Right hindlimb (tissue), 1 donor: ENCODE measurements around the gene INSR.
"Not testable (repeated sequence)": the region's sequence is repeated elsewhere in the genome, so short reads cannot be mapped to it uniquely, and the experiment has no call there.

Experiments
- DNase-seq: peaks from one replicate; pipeline ENCODE4 v3.0.0-alpha.2; 2018

Gene INSR

DNA sequence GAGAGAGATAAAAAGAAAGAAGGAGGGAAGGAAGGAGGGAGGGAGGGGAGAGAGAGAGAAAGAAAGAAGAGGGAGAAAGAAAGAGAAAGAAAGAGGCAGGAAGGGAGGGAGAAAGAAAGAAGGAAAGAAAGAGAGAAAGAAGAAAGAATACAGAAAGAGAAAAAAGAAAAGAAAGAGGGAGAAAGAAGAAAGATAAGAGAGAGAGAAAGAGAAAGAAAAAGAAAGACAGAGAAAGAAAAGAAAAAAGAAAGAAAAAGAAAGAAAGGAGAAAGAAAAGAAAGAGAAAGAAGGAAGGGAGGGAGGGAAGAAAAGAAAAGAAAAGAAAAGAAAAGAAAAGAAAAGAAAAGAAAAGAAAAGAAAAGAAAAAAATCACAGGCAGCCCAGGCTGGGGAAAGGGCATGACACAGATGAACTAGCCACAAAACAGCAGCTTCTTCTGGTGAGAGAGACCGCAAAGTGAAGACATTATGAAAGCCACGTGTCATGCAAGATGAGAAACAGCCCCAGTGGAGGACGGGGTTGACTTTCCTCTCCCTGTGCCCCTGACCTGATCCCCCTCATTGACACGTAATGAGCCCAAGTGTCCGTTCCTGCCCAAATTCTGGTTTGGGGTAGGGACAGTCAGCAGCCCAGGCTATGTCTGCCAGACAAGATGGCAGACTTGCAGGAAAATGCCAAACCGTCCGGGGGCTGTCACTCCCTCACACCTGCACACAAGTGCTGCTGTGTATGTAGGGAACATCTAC, 102.1 kb downstream of the INSR start:
- DNase-seq, result no peak

DNA sequence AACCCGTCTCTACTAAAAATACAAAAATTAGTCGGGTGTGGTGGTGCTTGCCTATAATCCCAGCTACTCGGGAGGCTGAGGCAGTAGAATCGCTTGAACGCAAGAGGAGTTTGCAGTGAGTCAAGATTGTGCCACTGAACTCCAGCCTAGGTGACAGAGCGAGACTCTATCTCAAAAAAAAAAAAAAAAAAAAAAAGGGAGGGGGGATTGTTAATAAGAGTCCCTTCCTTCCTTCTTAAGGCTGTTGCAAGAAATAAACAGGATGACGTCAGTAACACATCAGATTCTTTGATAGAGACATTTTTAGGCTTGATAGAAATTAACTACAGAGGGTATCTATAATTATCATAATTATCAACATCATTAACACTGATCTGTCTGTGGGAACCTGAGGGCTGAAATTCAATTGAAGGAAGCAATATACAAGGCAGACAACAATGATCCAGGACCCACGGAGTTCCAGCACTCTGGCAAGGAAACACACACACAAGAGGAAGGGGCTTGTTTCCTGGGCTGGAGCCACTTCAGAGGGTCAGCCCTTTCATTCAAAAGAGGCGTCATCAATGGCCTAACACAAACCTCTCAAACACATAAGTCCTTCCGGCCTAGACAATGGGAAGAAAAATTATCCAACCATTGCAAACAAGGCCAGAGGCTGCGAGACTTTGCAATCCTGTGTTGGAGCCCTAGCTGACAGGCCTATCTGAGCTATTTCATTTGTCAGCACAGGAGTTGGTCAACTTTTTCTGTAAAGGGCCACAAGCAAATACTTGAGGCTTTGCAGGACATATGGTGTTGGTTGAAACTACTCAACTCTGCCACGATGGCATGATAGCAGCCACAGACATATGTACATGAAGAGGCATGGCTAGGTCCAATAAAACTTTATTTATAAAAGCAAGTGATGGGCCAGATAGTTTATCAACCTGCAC, 105.2 kb downstream of the INSR start:
- no peak for DNase-seq

DNA sequence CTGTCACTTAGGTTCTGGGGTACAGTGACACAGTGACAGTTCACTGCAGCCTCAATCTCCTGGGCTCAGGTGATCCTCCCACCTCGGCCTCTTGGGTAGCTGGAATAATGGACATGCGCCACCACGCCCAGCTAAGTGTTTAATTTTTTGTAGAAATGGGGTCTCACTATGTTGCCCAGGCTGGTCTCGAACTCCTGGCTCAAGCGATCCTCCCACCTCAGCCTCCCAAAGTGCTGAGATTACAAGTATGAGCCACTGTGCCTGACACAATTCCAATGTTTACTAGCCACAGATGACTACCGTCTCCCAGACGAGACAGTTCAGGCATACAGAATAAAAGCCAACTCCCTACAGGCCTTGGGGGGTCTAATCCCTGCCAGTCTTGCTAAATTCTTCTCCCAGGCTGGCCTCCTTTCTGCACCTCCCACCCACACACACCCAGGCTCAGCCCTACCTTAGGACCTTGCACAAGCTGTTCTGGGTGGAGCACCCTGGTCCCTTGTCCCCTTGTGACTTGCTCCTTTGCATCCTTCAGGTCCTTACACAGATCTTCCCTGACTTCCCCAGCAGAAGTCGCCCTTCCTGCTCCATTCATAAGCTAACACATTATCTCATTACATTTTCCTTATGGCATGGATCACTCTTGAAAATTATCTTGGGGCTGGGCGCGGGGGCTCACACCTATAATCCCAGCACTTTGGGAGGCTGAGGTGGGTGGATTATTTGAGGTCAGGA, 106.4 kb downstream of the INSR start:
- DNase-seq, result no peak

GRCh38 chr19:7182489-7182888, 111.7 kb downstream of the INSR start:
- DNase-seq, result no peak

DNA sequence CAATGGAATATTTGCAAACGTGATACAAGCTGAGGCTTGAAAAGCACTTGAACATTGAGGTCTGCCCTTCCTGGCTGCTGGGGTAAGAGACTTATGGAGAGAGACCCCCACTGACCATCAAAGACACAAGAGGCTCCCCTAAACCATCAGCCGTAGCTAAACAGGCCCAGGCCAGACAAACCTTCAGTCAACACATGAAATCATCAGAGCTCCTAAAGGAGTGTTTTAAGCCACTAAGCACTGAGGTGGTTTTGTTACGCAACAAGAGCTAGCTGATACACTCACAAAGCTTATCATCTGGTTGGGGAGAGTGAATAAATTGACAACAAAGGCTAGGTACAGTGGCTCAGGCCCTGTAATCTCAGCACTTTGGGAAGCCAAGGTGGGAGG, 114.3 kb downstream of the INSR start:
- no peak for DNase-seq

- DNase-seq, result no peak
Measured at GRCh38 chr19:7177926-7178325, 116.3 kb downstream of the INSR start.

DNA sequence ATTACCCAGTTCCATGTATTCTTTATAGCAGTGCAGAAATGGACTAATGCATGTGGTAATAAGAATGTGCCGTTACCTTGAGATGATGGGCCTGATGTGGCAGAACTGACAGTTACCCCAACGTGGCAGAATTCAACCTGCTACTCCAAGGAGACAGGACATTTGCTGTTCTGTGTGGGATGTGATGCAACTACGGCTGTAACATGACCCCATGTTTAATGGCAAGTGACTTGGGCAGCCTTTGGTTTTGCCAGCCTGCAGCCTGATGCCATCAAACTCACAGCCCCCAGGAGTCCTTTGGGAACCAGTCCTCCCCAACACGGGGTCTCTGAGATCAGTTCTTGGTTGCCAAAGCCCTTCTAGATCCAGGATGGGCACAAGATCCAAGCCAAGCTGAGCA, 117.4 kb downstream of the INSR start:
- no peak for DNase-seq

DNA sequence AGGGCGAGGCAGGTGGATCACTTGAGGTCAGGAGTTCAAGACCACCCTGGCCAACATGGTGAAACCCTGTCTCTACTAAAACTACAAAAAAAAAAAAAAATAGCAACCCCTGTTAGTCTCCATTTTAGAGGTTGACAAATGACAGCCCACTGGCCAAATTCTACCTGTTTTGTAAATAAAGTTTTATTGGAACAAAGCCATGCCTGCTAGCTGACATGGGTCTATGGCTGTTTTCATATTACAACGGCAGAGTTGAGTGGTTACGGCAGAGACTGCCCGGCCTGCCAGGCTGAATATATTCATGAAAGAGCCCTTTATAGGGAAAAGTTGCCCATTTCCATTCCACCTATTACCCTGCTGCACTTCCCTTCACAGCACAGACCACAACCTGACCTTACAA, 121.4 kb downstream of the INSR start:
- DNase-seq, result no peak

DNA sequence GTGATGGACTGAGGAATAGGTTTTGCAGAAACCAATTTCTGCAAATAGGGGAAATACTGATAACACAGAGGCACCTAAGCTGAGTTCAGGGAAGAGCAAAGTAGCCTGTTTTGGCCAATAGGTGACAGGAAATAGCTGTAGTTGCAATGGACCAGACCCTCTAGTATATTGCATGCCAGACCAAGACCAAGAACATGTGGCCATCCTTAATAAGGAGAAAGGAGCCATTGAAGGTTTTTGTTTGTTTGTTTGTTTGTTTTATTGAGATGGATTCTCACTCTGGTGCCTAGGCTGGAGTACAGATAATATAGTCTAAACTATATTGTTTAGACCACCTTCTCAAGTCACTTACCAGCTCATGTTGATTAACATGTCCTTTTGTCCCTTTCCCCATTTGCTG, 123.2 kb downstream of the INSR start:
- DNase-seq, result no peak

GRCh38 chr19:7168941-7169340, 125.3 kb downstream of the INSR start:
- no peak for DNase-seq

- no peak for DNase-seq
Measured at GRCh38 chr19:7161292-7161691, 132.9 kb downstream of the INSR start.

DNA sequence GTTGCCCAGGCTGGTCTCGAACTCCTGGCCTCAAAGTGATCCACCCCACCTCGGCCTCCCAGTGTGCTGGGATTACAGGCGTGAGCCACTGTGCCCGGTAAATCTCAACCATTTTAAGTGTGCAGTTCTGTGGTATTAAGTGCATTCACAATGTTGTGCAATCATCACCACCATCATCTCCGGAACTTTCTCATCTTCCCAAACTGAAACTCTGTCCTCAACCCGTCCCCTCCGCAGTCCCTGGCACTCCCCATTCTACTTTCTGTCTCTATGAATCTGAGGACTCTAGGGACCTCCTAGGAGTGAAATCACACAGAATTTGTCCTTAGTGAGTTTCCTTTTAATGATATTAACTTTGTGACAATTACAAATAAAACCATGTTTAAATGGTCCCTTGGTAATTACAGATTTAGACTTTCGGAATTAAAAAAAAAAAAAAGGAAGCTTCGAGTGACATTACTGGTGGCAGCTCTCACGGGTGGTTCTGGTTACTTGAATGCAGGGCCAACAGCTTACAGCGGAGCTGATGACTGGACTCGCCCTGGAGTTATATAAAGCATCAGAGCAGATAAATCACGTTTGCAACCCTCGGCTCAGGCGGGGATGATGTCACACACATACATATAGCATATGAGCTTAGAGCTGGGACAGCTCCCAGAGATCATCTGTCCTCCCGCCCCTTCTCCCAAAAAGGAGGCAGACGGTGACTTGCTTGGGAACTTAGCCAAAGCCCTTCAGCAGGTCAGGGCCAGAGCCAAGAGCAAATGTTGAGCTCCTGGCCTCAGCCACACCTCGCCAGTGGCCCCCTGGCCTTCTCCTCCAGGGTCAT, 134.9 kb downstream of the INSR start:
- DNase-seq, result peak; percentile 81

GRCh38 chr19:7153022-7153421, 141.2 kb downstream of the INSR start:
- DNase-seq, result no peak

- DNase-seq, result no peak
Measured at GRCh38 chr19:7152568-7152967, 141.6 kb downstream of the INSR start.

- no peak for DNase-seq
Measured at GRCh38 chr19:7149956-7150705, 144.1 kb downstream of the INSR start.

- not testable (repeated sequence) for DNase-seq
Measured at GRCh38 chr19:7147119-7147675, 147.0 kb downstream of the INSR start.

DNA sequence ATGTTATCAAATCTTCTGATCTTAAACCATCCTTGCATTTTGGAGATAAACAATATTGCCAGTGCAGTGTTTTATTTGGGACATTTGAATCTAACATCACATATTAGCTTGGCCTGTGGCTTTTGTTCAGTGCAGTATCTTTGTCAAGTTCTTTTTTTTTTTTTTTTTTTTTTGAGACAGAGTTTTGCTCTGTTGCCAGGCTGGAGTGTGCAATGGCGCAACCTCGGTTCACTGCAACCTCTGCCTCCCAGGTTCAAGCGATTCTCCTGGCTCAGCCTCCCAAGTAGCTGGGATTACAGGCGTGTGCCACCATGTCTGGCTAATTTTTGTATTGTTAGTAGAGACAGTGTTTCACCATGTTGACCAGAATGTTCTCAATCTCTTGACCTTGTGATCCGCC, 148.1 kb downstream of the INSR start:
- DNase-seq, result not testable (repeated sequence)

GRCh38 chr19:7145494-7145893, 148.7 kb downstream of the INSR start:
- no peak for DNase-seq

DNA sequence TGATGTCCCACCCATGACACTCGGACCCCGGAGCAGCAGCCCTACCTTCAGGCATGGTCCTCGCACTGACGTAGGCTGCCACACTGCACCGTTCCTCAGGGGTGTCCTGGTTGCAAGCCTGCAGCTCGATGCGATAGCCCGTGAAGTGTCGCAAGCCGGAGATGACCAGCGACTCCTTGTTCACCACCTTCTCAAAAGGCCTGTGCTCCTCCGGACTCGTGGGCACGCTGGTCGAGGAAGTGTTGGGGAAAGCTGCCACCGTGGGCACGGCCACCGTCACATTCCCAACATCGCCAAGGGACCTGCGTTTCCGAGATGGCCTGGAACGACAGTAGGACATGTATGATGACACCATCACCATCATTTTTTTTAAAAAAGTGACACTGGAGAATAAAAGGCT, 151.4 kb downstream of the INSR start:
- no peak for DNase-seq

GRCh38 chr19:7140137-7140536, 154.1 kb downstream of the INSR start:
- no peak for DNase-seq

GRCh38 chr19:7139095-7139494, 155.1 kb downstream of the INSR start:
- DNase-seq, result no peak
